Measurements from ENCODE around the gene MTA3.

MTA3 gene

GRCh38 chr2:42765686-42766085, 197.3 kb downstream of the MTA3 start:
- 94 to 96% methylated on average over 9 of the region's 9 CpGs for WGBS, 2 experiments
- no peaks in the 10 kb centered on the region for H3K36me3 ChIP-seq (ENCODE audit: control insufficient read depth, insufficient read depth, low read length)
- no peak overlapping the region for H3K27ac ChIP-seq (ENCODE audit: insufficient read depth, low read depth, low read length, poor library complexity, severe bottlenecking)
- H3K4me1 ChIP-seq (ENCODE audit: control insufficient read depth, insufficient read depth, low read length) = peaks cover 7% of the 10 kb centered on the region
- no peaks in the 10 kb centered on the region for H3K27me3 ChIP-seq (ENCODE audit: control insufficient read depth, insufficient read depth, low read length, poor library complexity, severe bottlenecking)
- H3K9me3 ChIP-seq (ENCODE audit: control insufficient read depth, low read length) = no peaks in the 10 kb centered on the region
- no peak overlapping the region for H3K4me3 ChIP-seq (ENCODE audit: insufficient read depth, low read depth, low read length)

DNA sequence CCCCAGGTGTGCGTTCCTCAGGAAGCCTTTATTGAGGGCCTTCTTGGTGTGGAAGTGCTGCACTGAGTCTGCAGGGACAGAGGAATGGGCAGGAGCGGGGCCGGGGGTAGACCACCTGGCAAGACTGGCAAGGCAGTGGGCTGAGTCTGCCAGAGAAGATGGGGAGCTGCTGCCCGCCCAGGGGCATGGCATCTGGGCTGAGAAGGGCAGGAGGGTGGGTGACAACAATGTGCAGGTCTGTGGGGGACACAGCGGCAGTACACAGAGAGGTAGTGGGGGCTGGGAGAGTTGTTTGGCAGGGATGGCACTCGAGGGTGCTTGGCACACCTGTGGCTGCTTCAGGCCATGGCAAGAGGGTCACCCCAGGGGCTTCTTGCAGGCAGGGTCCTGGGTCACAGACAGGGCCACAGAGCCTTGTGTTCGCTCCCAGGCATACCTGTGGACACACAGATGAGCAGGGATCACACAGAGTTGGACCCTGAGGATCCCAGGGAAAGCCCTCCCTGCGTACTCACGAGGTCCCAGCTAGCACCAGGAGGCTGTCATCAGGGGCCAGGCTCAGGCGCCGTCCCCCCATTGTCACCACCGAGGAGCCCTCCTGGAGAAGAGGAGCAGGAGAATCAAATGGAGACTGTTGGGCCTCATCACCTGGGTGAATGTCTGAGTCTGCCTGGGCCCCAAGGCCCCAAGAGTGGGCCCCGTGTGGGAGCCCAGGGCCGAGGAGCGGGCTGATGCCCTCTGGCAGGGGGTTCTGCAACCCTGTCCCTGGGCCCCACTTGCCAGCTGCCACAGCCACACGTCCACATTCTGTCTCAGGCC, 198.9 kb downstream of the MTA3 start:
- no peaks in the 10 kb centered on the region for H3K27me3 ChIP-seq (ENCODE audit: control insufficient read depth, insufficient read depth, low read length, poor library complexity, severe bottlenecking)
- H3K4me3 ChIP-seq (ENCODE audit: insufficient read depth, low read depth, low read length) = no peak overlapping the region
- H3K36me3 ChIP-seq (ENCODE audit: control insufficient read depth, insufficient read depth, low read length) = no peaks in the 10 kb centered on the region
- WGBS, 2 experiments = 93% methylated on average over 16 of the region's 16 CpGs
- no peak overlapping the region for H3K27ac ChIP-seq (ENCODE audit: insufficient read depth, low read depth, low read length, poor library complexity, severe bottlenecking)
- H3K4me1 ChIP-seq (ENCODE audit: control insufficient read depth, insufficient read depth, low read length) = peaks cover 7% of the 10 kb centered on the region
- no peaks in the 10 kb centered on the region for H3K9me3 ChIP-seq (ENCODE audit: control insufficient read depth, low read length)

DNA sequence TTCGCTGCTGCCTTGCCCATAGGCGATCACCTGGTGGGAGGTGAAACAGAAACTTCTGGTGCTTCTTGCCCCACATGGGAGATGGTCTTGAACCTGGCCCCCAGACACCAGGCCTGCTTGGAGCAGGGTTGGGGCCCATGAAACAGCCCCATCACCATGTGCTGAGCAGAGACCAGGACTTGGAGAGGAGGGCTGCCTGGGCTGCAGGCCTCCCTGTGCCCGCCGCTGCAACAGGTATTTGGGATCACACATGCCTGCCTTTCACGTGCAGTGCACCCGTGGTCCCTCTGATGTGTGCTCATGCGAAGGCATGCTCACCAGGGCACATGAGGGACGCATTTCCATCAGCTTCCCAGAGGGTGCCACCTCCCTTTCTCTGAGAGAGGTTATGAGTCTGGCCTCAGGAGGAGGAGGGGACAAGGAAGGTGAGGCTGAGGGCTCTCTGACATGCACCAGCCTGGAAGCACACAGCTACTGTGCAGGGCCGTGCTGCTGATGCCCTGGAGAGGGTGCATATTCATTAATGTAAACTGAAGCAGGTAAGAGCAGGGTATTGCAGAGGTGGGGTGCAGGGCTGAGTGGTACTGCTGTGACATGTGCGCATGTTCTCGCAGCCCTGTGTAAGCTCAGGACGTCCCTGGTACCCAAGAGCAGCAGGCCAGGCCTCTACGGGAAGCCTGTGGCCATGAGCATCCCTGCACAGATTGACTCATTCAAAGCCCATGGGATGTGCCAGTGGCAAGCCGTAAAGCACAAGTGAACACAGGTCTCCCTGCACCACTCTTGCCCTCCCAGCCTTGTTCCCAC, 199.7 kb downstream of the MTA3 start:
- Histone ChIP-seq H3K36me3 (ENCODE audit: control insufficient read depth, insufficient read depth, low read length) (no peaks in the 10 kb centered on the region), H3K4me3 (ENCODE audit: insufficient read depth, low read depth, low read length) (no peak overlapping the region), H3K9me3 (ENCODE audit: control insufficient read depth, low read length) (no peaks in the 10 kb centered on the region), H3K4me1 (ENCODE audit: control insufficient read depth, insufficient read depth, low read length) (peaks cover 7% of the 10 kb centered on the region), H3K27ac (ENCODE audit: insufficient read depth, low read depth, low read length, poor library complexity, severe bottlenecking) (no peak overlapping the region), H3K27me3 (ENCODE audit: control insufficient read depth, insufficient read depth, low read length, poor library complexity, severe bottlenecking) (no peaks in the 10 kb centered on the region)
- 90 to 93% methylated on average over 14 of the region's 14 CpGs for WGBS, 2 experiments

DNA sequence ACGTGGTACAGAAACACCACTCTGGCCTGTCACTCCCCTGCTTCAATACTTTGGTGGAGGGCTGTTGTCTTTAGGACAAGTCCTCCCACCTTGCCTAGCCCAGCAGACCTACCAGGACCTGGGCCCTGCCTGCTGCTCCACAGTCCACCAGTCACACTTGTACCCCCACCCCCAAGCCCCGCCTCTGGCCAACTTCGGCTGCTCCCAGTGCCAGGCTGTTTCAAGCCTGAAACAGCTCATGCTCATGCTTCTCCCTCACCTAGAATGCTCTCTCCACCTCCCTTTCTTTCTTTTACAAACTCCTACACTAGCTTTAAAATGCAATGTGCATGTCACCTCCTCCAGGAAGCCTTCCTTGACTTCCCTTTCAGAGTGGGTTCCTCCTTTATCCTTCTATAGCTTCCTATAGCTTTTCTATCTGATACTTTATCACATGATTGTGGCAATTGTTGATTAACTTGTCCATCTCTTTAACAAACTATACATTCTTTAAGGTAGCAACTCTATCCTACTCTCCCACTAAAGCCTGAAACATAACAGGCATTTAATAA, 200.3 kb downstream of the MTA3 start:
- Histone ChIP-seq H3K27me3 (ENCODE audit: control insufficient read depth, insufficient read depth, low read length, poor library complexity, severe bottlenecking) (no peaks in the 10 kb centered on the region), H3K4me1 (ENCODE audit: control insufficient read depth, insufficient read depth, low read length) (peaks cover 7% of the 10 kb centered on the region), H3K27ac (ENCODE audit: insufficient read depth, low read depth, low read length, poor library complexity, severe bottlenecking) (no peak overlapping the region), H3K36me3 (ENCODE audit: control insufficient read depth, insufficient read depth, low read length) (no peaks in the 10 kb centered on the region), H3K4me3 (ENCODE audit: insufficient read depth, low read depth, low read length) (no peak overlapping the region), H3K9me3 (ENCODE audit: control insufficient read depth, low read length) (no peaks in the 10 kb centered on the region)
- WGBS, 2 experiments = 59 to 63% methylated on average over 3 of the region's 3 CpGs

- Histone ChIP-seq H3K4me1 (ENCODE audit: control insufficient read depth, insufficient read depth, low read length) (no peaks in the 10 kb centered on the region), H3K9me3 (ENCODE audit: control insufficient read depth, low read length) (no peaks in the 10 kb centered on the region), H3K4me3 (ENCODE audit: insufficient read depth, low read depth, low read length) (no peak overlapping the region), H3K27ac (ENCODE audit: insufficient read depth, low read depth, low read length, poor library complexity, severe bottlenecking) (no peak overlapping the region), H3K27me3 (ENCODE audit: control insufficient read depth, insufficient read depth, low read length, poor library complexity, severe bottlenecking) (no peaks in the 10 kb centered on the region), H3K36me3 (ENCODE audit: control insufficient read depth, insufficient read depth, low read length) (no peaks in the 10 kb centered on the region)
- WGBS, 2 experiments = 94 to 96% methylated on average over 10 of the region's 10 CpGs
These were observed 201.3 kb downstream of the MTA3 start for GRCh38 chr2:42769583-42770287.

- H3K27ac ChIP-seq (ENCODE audit: insufficient read depth, low read depth, low read length, poor library complexity, severe bottlenecking) = no peak overlapping the region
- WGBS, 2 experiments = 76 to 79% methylated on average over 19 of the region's 19 CpGs
- H3K4me1 ChIP-seq (ENCODE audit: control insufficient read depth, insufficient read depth, low read length) = no peaks in the 10 kb centered on the region
- no peaks in the 10 kb centered on the region for H3K9me3 ChIP-seq (ENCODE audit: control insufficient read depth, low read length)
- H3K36me3 ChIP-seq (ENCODE audit: control insufficient read depth, insufficient read depth, low read length) = no peaks in the 10 kb centered on the region
- no peaks in the 10 kb centered on the region for H3K27me3 ChIP-seq (ENCODE audit: control insufficient read depth, insufficient read depth, low read length, poor library complexity, severe bottlenecking)
- H3K4me3 ChIP-seq (ENCODE audit: insufficient read depth, low read depth, low read length) = no peak overlapping the region
These were observed 202.1 kb downstream of the MTA3 start for GRCh38 chr2:42770288-42771131.

GRCh38 chr2:42771546-42772153, 203.2 kb downstream of the MTA3 start:
- 94 to 98% methylated on average over 4 to 5 of the region's 5 CpGs for WGBS, 2 experiments
- H3K4me3 ChIP-seq (ENCODE audit: insufficient read depth, low read depth, low read length) = no peak overlapping the region
- no peaks in the 10 kb centered on the region for H3K27me3 ChIP-seq (ENCODE audit: control insufficient read depth, insufficient read depth, low read length, poor library complexity, severe bottlenecking)
- H3K9me3 ChIP-seq (ENCODE audit: control insufficient read depth, low read length) = no peaks in the 10 kb centered on the region
- H3K4me1 ChIP-seq (ENCODE audit: control insufficient read depth, insufficient read depth, low read length) = no peaks in the 10 kb centered on the region
- H3K27ac ChIP-seq (ENCODE audit: insufficient read depth, low read depth, low read length, poor library complexity, severe bottlenecking) = no peak overlapping the region
- H3K36me3 ChIP-seq (ENCODE audit: control insufficient read depth, insufficient read depth, low read length) = no peaks in the 10 kb centered on the region

GRCh38 chr2:42775186-42775585, 206.8 kb downstream of the MTA3 start:
- no peak overlapping the region for H3K27ac ChIP-seq (ENCODE audit: insufficient read depth, low read depth, low read length, poor library complexity, severe bottlenecking)
- no peaks in the 10 kb centered on the region for H3K27me3 ChIP-seq (ENCODE audit: control insufficient read depth, insufficient read depth, low read length, poor library complexity, severe bottlenecking)
- 90 to 92% methylated on average over 2 of the region's 2 CpGs for WGBS, 2 experiments
- H3K4me1 ChIP-seq (ENCODE audit: control insufficient read depth, insufficient read depth, low read length) = no peaks in the 10 kb centered on the region
- H3K9me3 ChIP-seq (ENCODE audit: control insufficient read depth, low read length) = peaks cover 2% of the 10 kb centered on the region
- H3K36me3 ChIP-seq (ENCODE audit: control insufficient read depth, insufficient read depth, low read length) = no peaks in the 10 kb centered on the region
- no peak overlapping the region for H3K4me3 ChIP-seq (ENCODE audit: insufficient read depth, low read depth, low read length)

DNA sequence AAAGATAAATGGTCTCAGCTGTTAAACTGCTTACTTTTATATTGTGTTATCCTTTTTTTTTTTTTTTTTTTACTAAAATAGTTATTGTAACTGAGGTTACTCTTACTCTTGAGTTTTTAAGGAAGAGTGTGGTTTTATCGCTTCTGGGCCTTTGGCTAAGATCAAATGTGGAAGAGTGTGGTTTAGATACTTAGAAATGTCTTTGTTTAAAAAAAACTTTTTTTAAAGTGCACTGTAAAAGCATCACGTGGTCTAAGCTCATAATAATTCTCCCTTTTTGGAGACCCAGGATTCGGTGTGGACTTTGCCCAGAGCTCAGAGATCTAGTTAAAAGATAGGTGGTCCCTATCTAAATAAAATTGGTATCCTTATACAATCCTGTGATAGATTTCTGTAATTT, 207.4 kb downstream of the MTA3 start:
- WGBS, 2 experiments = 92 to 98% methylated on average over 3 of the region's 3 CpGs
- H3K27me3 ChIP-seq (ENCODE audit: control insufficient read depth, insufficient read depth, low read length, poor library complexity, severe bottlenecking) = no peaks in the 10 kb centered on the region
- H3K4me3 ChIP-seq (ENCODE audit: insufficient read depth, low read depth, low read length) = no peak overlapping the region
- no peaks in the 10 kb centered on the region for H3K4me1 ChIP-seq (ENCODE audit: control insufficient read depth, insufficient read depth, low read length)
- no peaks in the 10 kb centered on the region for H3K36me3 ChIP-seq (ENCODE audit: control insufficient read depth, insufficient read depth, low read length)
- H3K27ac ChIP-seq (ENCODE audit: insufficient read depth, low read depth, low read length, poor library complexity, severe bottlenecking) = no peak overlapping the region
- H3K9me3 ChIP-seq (ENCODE audit: control insufficient read depth, low read length) = peaks cover 2% of the 10 kb centered on the region
